Measurements from ENCODE around the gene MYO1A.

Gene MYO1A

GRCh38 chr12:57049890-57050289 is at the start of gene MYO1A:
MYO1A (minus strand) TSS chr12:57050129; CDS start chr12:57048323, 1,806 bp downstream.
- DNase-seq (ENCODE audit: low read depth in 2 of 3, low spot score in 2 of 3), result no peak

GRCh38 chr12:57099047-57099714 is 49.3 kb upstream of the MYO1A start:
- no peak for DNase-seq (ENCODE audit: low read depth in 2 of 3, low spot score in 2 of 3)

GRCh38 chr12:57098546-57098945 is 48.6 kb upstream of the MYO1A start:
- DNase-seq (ENCODE audit: low read depth in 2 of 3, low spot score in 2 of 3), result no peak

- no peak for DNase-seq (ENCODE audit: low read depth in 2 of 3, low spot score in 2 of 3)
These were observed 47.6 kb upstream of the MYO1A start for GRCh38 chr12:57097554-57097835.

- DNase-seq (ENCODE audit: low read depth in 2 of 3, low spot score in 2 of 3), result no peak
These were observed 47.0 kb upstream of the MYO1A start for GRCh38 chr12:57096748-57097553.

GRCh38 chr12:57096099-57096572 is 46.2 kb upstream of the MYO1A start:
- no peak for DNase-seq (ENCODE audit: low read depth in 2 of 3, low spot score in 2 of 3)

GRCh38 chr12:57095440-57095839 is 45.5 kb upstream of the MYO1A start:
- no peak for DNase-seq (ENCODE audit: low read depth in 2 of 3, low spot score in 2 of 3)

GRCh38 chr12:57094208-57095160 is 44.6 kb upstream of the MYO1A start:
- DNase-seq (ENCODE audit: low read depth in 2 of 3, low spot score in 2 of 3), result no peak

- peak in 1 of 3 experiments; percentile 57 for DNase-seq (ENCODE audit: low read depth in 2 of 3, low spot score in 2 of 3)
These were observed 43.7 kb upstream of the MYO1A start for GRCh38 chr12:57093415-57094207.

- no peak for DNase-seq (ENCODE audit: low read depth in 2 of 3, low spot score in 2 of 3)
These were observed 43.0 kb upstream of the MYO1A start for GRCh38 chr12:57092876-57093414.

- DNase-seq (ENCODE audit: low read depth in 2 of 3, low spot score in 2 of 3), result no peak
These were observed 42.6 kb upstream of the MYO1A start for GRCh38 chr12:57092529-57092862.

- DNase-seq (ENCODE audit: low read depth in 2 of 3, low spot score in 2 of 3), result no peak
These were observed 42.0 kb upstream of the MYO1A start for GRCh38 chr12:57091638-57092528.

GRCh38 chr12:57090924-57091637 is 41.2 kb upstream of the MYO1A start:
- no peak for DNase-seq (ENCODE audit: low read depth in 2 of 3, low spot score in 2 of 3)

- no peak for DNase-seq (ENCODE audit: low read depth in 2 of 3, low spot score in 2 of 3)
These were observed 40.6 kb upstream of the MYO1A start for GRCh38 chr12:57090490-57090889.

GRCh38 chr12:57089271-57090245 is 39.6 kb upstream of the MYO1A start:
- peak in 2 of 3 experiments; percentile 36 to 50 for DNase-seq (ENCODE audit: low read depth in 2 of 3, low spot score in 2 of 3)

GRCh38 chr12:57088354-57089270 is 38.7 kb upstream of the MYO1A start, which contains the start of gene NAB2:
NAB2 (plus strand) TSS chr12:57089114; CDS start chr12:57089272, 158 bp downstream.
- peak; percentile 63 to 85 (median 74) for DNase-seq (ENCODE audit: low read depth in 2 of 3, low spot score in 2 of 3)
